Measurements from ENCODE around the gene ANK2.

DNA sequence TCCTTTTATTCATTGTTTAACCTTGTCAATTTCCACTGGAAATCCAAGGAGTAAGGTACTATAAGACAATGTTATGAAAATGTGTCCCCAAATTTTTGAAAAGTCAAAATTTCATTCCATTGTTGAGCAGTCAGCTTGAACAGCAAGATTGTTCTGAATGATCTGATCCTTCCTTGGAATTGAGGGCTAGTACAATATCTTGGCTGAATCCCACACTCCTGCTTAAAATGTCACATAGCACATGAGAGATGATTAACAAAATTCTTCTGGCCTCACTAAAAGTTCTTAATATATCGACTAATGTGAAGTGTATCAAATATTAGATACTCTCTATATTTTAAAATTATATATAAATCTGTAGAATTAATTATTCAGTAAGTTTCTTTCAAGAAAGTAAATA lies 104.8 kb downstream of the ANK2 start:
- TF ChIP-seq, protein P1, sequence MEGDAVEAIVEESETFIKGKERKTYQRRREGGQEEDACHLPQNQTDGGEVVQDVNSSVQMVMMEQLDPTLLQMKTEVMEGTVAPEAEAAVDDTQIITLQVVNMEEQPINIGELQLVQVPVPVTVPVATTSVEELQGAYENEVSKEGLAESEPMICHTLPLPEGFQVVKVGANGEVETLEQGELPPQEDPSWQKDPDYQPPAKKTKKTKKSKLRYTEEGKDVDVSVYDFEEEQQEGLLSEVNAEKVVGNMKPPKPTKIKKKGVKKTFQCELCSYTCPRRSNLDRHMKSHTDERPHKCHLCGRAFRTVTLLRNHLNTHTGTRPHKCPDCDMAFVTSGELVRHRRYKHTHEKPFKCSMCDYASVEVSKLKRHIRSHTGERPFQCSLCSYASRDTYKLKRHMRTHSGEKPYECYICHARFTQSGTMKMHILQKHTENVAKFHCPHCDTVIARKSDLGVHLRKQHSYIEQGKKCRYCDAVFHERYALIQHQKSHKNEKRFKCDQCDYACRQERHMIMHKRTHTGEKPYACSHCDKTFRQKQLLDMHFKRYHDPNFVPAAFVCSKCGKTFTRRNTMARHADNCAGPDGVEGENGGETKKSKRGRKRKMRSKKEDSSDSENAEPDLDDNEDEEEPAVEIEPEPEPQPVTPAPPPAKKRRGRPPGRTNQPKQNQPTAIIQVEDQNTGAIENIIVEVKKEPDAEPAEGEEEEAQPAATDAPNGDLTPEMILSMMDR (IDR thresholded peaks at IDR 0.05; ENCODE audit: insufficient read depth, low read length, poor library complexity, severe bottlenecking), result no peak
- no peak for TF ChIP-seq EZH2phosphoT487 (conservative IDR thresholded peaks at IDR 0.05; ENCODE audit: low read length)

Data from SU-DHL-6 (cell line).